CD4-positive, alpha-beta memory T cell (primary cell): ENCODE measurements around the gene PRR20G. TPM values are rescaled to one million over a fixed set of nuclear protein-coding genes. Genes with fewer than 3 reads are reported as not detected.
A peak's percentile ranks its signal among the peaks of the same experiment; 100 is the strongest.

Experiments
- CTCF ChIA-PET: fragments of 350-600 bp; sonication (Branson Sonifier 250); formaldehyde crosslinking; loops from one replicate; lab custom pipeline; 2021; ENCODE audit warnings: inconsistent platforms; ENCODE audit not compliant: partially characterized antibody; lab: Charles Lee
- POLR2A ChIA-PET: fragments of 350-600 bp; sonication (Branson Sonifier 250); formaldehyde crosslinking; loops from one replicate; lab custom pipeline; 2021; ENCODE audit not compliant: partially characterized antibody; lab: Charles Lee
- DNase-seq, 5 donors: peaks; one replicate each; pipeline versions ENCODE4 v3.0.0 to v3.0.0-alpha.2; 2020 to 2022; ENCODE audit warnings: mixed read lengths in 1 of 5
- H3K27ac ChIP-seq: one replicate; pipeline ENCODE4 v1.7.0; 2013; ENCODE audit warnings: low read depth, low read length
- H3K27me3 ChIP-seq: 2 replicates; pipeline ENCODE4 v1.7.0; 2013; ENCODE audit warnings: mild to moderate bottlenecking, low read length, moderate library complexity; ENCODE audit not compliant: insufficient read depth
- H3K36me3 ChIP-seq: 2 replicates; pipeline ENCODE4 v1.7.0; 2013; ENCODE audit warnings: mild to moderate bottlenecking, low read length, moderate library complexity; ENCODE audit not compliant: insufficient read depth
- H3K4me1 ChIP-seq: 2 replicates; pipeline ENCODE4 v1.7.0; 2013; ENCODE audit warnings: mild to moderate bottlenecking, low read length, moderate library complexity; ENCODE audit not compliant: insufficient read depth
- H3K4me3 ChIP-seq, 2 donors: one replicate each; pipeline ENCODE4 v1.7.0; 2013; ENCODE audit warnings: low read length in 2 of 2, mild to moderate bottlenecking in 1 of 2
- H3K9me3 ChIP-seq, 2 donors: one replicate each; pipeline ENCODE4 v1.7.0; 2013; ENCODE audit warnings: low read length in 2 of 2, control low read depth in 1 of 2; ENCODE audit not compliant: control insufficient read depth in 1 of 2
- H3K27ac Mint-ChIP-seq, 7 donors: one replicate each; pipeline ENCODE4 v1.8.0; 2020 to 2021; ENCODE audit warnings: mixed read lengths in 7 of 7, mild to moderate bottlenecking in 6 of 7, inconsistent platforms in 3 of 7, moderate library complexity in 3 of 7
- H3K27me3 Mint-ChIP-seq, 2 donors: one replicate each; pipeline ENCODE4 v1.8.0; 2020 to 2021; ENCODE audit warnings: mixed read lengths in 2 of 2
- H3K36me3 Mint-ChIP-seq, 2 donors: one replicate each; pipeline ENCODE4 v1.8.0; 2020 to 2021; ENCODE audit warnings: mixed read lengths in 2 of 2, inconsistent platforms in 1 of 2, mild to moderate bottlenecking in 1 of 2
- H3K4me1 Mint-ChIP-seq, 4 donors: one replicate each; pipeline ENCODE4 v1.8.0; 2020 to 2021; ENCODE audit warnings: mixed read lengths in 4 of 4, mild to moderate bottlenecking in 1 of 4
- H3K4me3 Mint-ChIP-seq, 8 donors: one replicate each; pipeline ENCODE4 v1.8.0; 2020 to 2021; ENCODE audit warnings: mixed read lengths in 8 of 8, mild to moderate bottlenecking in 7 of 8, moderate library complexity in 6 of 8, inconsistent platforms in 3 of 8
- H3K9me3 Mint-ChIP-seq, 8 donors: one replicate each; pipeline ENCODE4 v1.8.0; 2020 to 2021; ENCODE audit warnings: mixed read lengths in 8 of 8, mild to moderate bottlenecking in 5 of 8, inconsistent platforms in 3 of 8, moderate library complexity in 1 of 8
- intact Hi-C: fragments of 100-400 bp; cut with micrococcal nuclease; formaldehyde crosslinking; loops from one replicate; pipeline ENCODE4 v1.15.1; 2023
- polyA plus RNA-seq, 2 donors: library from polyadenylated mRNA; unstranded; fragments of 300-500 nt; fragmentation: Illumina TruSeq; gene quantifications; one replicate each; pipeline ENCODE4 v1.2.3, GENCODE V29; 2021
- total RNA-seq, 2 experiments: library from RNA; stranded (reverse); gene quantifications; one replicate each; pipeline ENCODE4 v1.2.3, GENCODE V29; 2021

PRR20G gene
- total and polyA plus RNA-seq, 4 experiments from 2014 or later = not detected

GRCh38 chr3:127258733-127259132 is 29.1 kb downstream of the PRR20G start:
- H3K27me3 Mint-ChIP-seq = peaks cover 3 to 7% of the 10 kb centered on the region in 2 donors
- no peaks in the 10 kb centered on the region for H3K36me3 Mint-ChIP-seq
- peaks cover 0 to 2% (median 0%) of the 10 kb centered on the region in 8 donors for H3K9me3 Mint-ChIP-seq
- H3K36me3 ChIP-seq = no peaks in the 10 kb centered on the region
- no peaks in the 10 kb centered on the region for H3K4me1 ChIP-seq
- no peak overlapping the region for H3K27ac Mint-ChIP-seq
- no peak overlapping the region for H3K27ac ChIP-seq
- no peaks in the 10 kb centered on the region for H3K9me3 ChIP-seq
- POLR2A ChIA-PET = no interaction called here
- H3K4me3 ChIP-seq = no peak overlapping the region
- H3K27me3 ChIP-seq = no peaks in the 10 kb centered on the region
- H3K4me1 Mint-ChIP-seq = no peaks in the 10 kb centered on the region
- intact Hi-C loops = no loop called here
- DNase-seq = no peak
- no peak overlapping the region for H3K4me3 Mint-ChIP-seq
- CTCF ChIA-PET = no interaction called here

GRCh38 chr3:127257351-127257750 is 30.5 kb downstream of the PRR20G start:
- Histone ChIP-seq H3K27me3 (no peaks in the 10 kb centered on the region), H3K9me3 (no peaks in the 10 kb centered on the region), H3K36me3 (no peaks in the 10 kb centered on the region), H3K4me1 (no peaks in the 10 kb centered on the region), H3K4me3 (no peak overlapping the region), H3K27ac (no peak overlapping the region)
- POLR2A ChIA-PET = no interaction called here
- CTCF ChIA-PET = no interaction called here
- H3K4me3 Mint-ChIP-seq = no peak overlapping the region
- intact Hi-C loops = no loop called here
- DNase-seq = no peak
- no peaks in the 10 kb centered on the region for H3K4me1 Mint-ChIP-seq
- H3K27me3 Mint-ChIP-seq = peaks cover 3 to 7% of the 10 kb centered on the region in 2 donors
- H3K36me3 Mint-ChIP-seq = no peaks in the 10 kb centered on the region
- no peak overlapping the region for H3K27ac Mint-ChIP-seq
- H3K9me3 Mint-ChIP-seq = peaks cover 0 to under 1% (median 0%) of the 10 kb centered on the region in 8 donors

GRCh38 chr3:127256733-127257271 is 31.0 kb downstream of the PRR20G start:
- Histone ChIP-seq H3K9me3 (no peaks in the 10 kb centered on the region), H3K4me1 (no peaks in the 10 kb centered on the region), H3K36me3 (no peaks in the 10 kb centered on the region), H3K27me3 (no peaks in the 10 kb centered on the region), H3K27ac (no peak overlapping the region), H3K4me3 (no peak overlapping the region)
- no peak for DNase-seq
- Mint-ChIP-seq H3K27me3 (peaks cover 3 to 8% of the 10 kb centered on the region in 2 donors), H3K4me3 (no peak overlapping the region), H3K27ac (no peak overlapping the region), H3K9me3 (no peaks in the 10 kb centered on the region), H3K36me3 (no peaks in the 10 kb centered on the region), H3K4me1 (no peaks in the 10 kb centered on the region)
- ChIA-PET POLR2A (no interaction called here), CTCF (no interaction called here)
- intact Hi-C loops = no loop called here

GRCh38 chr3:127256138-127256537 is 31.7 kb downstream of the PRR20G start:
- Mint-ChIP-seq H3K36me3 (no peaks in the 10 kb centered on the region), H3K27me3 (peaks cover 3 to 9% of the 10 kb centered on the region in 2 donors), H3K4me3 (no peak overlapping the region), H3K9me3 (no peaks in the 10 kb centered on the region), H3K4me1 (no peaks in the 10 kb centered on the region), H3K27ac (no peak overlapping the region)
- no peaks in the 10 kb centered on the region for H3K4me1 ChIP-seq
- ChIA-PET POLR2A (no interaction called here), CTCF (no interaction called here)
- H3K36me3 ChIP-seq = no peaks in the 10 kb centered on the region
- H3K4me3 ChIP-seq = no peak overlapping the region
- intact Hi-C loops = no loop called here
- H3K9me3 ChIP-seq = no peaks in the 10 kb centered on the region
- no peak for DNase-seq
- H3K27ac ChIP-seq = no peak overlapping the region
- no peaks in the 10 kb centered on the region for H3K27me3 ChIP-seq

DNA sequence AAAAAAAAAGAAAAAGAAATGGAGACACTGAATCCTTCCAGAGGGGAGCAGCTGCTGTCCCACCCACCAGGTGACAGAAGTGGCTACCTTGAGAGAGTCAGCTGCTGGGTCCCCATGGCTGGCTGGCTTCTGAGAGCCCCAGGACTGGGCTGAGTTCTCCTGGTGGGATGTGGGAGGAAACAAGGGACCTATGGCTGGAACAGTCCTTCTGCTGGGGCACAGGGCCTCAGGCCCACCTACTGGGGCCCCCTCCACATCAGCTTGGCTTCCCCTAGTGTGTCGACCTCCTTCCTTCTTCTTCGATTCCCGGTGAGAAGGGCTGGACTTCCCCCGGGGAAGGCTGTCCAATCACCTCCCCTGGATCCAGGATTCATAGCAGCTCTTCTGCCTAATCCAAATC is 32.3 kb downstream of the PRR20G start:
- Histone ChIP-seq H3K27me3 (no peaks in the 10 kb centered on the region), H3K9me3 (no peaks in the 10 kb centered on the region), H3K27ac (no peak overlapping the region), H3K4me3 (no peak overlapping the region), H3K4me1 (no peaks in the 10 kb centered on the region), H3K36me3 (no peaks in the 10 kb centered on the region)
- H3K9me3 Mint-ChIP-seq = no peaks in the 10 kb centered on the region
- peaks cover 3 to 9% of the 10 kb centered on the region in 2 donors for H3K27me3 Mint-ChIP-seq
- no peak for DNase-seq
- H3K27ac Mint-ChIP-seq = no peak overlapping the region
- H3K36me3 Mint-ChIP-seq = no peaks in the 10 kb centered on the region
- H3K4me3 Mint-ChIP-seq = no peak overlapping the region
- ChIA-PET CTCF (no interaction called here), POLR2A (no interaction called here)
- no peaks in the 10 kb centered on the region for H3K4me1 Mint-ChIP-seq
- intact Hi-C loops = no loop called here

- Histone ChIP-seq H3K27me3 (no peaks in the 10 kb centered on the region), H3K9me3 (no peaks in the 10 kb centered on the region), H3K27ac (no peak overlapping the region), H3K36me3 (no peaks in the 10 kb centered on the region), H3K4me1 (no peaks in the 10 kb centered on the region), H3K4me3 (no peak overlapping the region)
- CTCF ChIA-PET = no interaction called here
- H3K4me1 Mint-ChIP-seq = no peaks in the 10 kb centered on the region
- H3K36me3 Mint-ChIP-seq = no peaks in the 10 kb centered on the region
- H3K27ac Mint-ChIP-seq = no peak overlapping the region
- DNase-seq = no peak
- intact Hi-C loops = no loop called here
- POLR2A ChIA-PET = no interaction called here
- H3K27me3 Mint-ChIP-seq = peaks cover 3 to 8% of the 10 kb centered on the region in 2 donors
- H3K9me3 Mint-ChIP-seq = peaks cover 0 to 7% (median 4%) of the 10 kb centered on the region in 8 donors
- no peak overlapping the region for H3K4me3 Mint-ChIP-seq
These were observed 33.1 kb downstream of the PRR20G start for GRCh38 chr3:127254730-127255129.

DNA sequence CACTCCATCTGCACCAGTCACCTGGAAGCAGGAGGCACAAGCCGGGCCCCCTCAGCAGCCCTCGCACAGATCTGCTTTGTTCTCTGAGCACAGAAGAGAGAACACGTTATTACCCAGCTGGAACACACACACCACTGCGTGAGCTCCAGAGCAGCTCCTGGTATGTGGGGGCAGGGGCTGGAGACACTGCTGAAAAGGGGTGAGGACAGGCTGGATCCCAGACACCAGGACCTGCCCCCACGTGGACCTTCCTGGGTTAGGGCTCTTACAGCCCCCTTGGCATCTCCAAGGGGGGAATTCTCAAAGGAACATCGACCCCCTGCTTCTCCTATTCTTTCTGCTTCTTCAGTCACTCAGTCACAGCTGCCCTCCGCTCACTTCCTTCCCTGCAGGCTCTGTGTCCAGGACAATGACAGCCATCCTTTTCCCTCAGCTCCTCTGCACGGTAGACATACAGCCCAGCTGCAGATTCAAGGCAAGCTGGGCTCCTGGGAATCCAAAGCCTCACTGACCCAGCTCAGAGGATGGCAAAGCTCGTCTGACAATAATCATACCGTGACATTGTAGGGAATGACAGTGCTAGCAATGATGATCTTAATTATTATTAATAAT is 33.7 kb downstream of the PRR20G start:
- H3K36me3 ChIP-seq = no peaks in the 10 kb centered on the region
- H3K9me3 ChIP-seq = no peaks in the 10 kb centered on the region
- no peak for DNase-seq
- Mint-ChIP-seq H3K36me3 (no peaks in the 10 kb centered on the region), H3K4me1 (no peaks in the 10 kb centered on the region), H3K9me3 (peaks cover 0 to 11% (median 5%) of the 10 kb centered on the region in 8 donors), H3K4me3 (no peak overlapping the region), H3K27ac (peak overlapping the region in 1 of 7 donors; percentile 64), H3K27me3 (peaks cover 3 to 8% of the 10 kb centered on the region in 2 donors)
- H3K4me3 ChIP-seq = no peak overlapping the region
- POLR2A ChIA-PET = no interaction called here
- no peak overlapping the region for H3K27ac ChIP-seq
- H3K27me3 ChIP-seq = no peaks in the 10 kb centered on the region
- intact Hi-C loops = no loop called here
- CTCF ChIA-PET = no interaction called here
- no peaks in the 10 kb centered on the region for H3K4me1 ChIP-seq
